Upper lobe of left lung (tissue), 6 donors: ENCODE data around the gene BPTF. TPM values are rescaled to one million over a fixed set of nuclear protein-coding genes. Genes with fewer than 3 reads are reported as not detected.

Experiments
- ATAC-seq, 2 donors: fragments of 200-7000 bp; cut with Tn5 transposase; one replicate each; pipeline ENCODE4 v1.9.1; 2022; ENCODE audit warnings: mild to moderate bottlenecking in 2 of 2, moderate library complexity in 2 of 2; ENCODE audit not compliant: low FRiP score in 2 of 2
- DNase-seq, 2 donors: peaks; one replicate each; pipeline ENCODE4 v3.0.0-alpha.2; 2019 to 2020
- H3K27ac ChIP-seq, 4 donors: fragments of 200-600 bp; sonication (generic); one replicate each; pipeline ENCODE4 v1.5.1; 2016 to 2019
- H3K27me3 ChIP-seq, 4 donors: fragments of 200-600 bp; sonication (generic); one replicate each; pipeline ENCODE4 v1.5.1; 2017 to 2019
- H3K36me3 ChIP-seq, 4 donors: fragments of 200-600 bp; sonication (generic); one replicate each; pipeline ENCODE4 v1.5.1; 2016 to 2019
- H3K4me1 ChIP-seq, 4 donors: fragments of 200-600 bp; sonication (generic); one replicate each; pipeline ENCODE4 v1.5.1; 2018 to 2019
- H3K4me3 ChIP-seq, 4 donors: fragments of 200-600 bp; sonication (generic); one replicate each; pipeline ENCODE4 v1.5.1; 2017 to 2019; ENCODE audit warnings: mild to moderate bottlenecking in 2 of 4, moderate library complexity in 1 of 4
- H3K9me3 ChIP-seq, 4 donors: fragments of 200-600 bp; sonication (generic); one replicate each; pipeline ENCODE4 v1.5.1; 2018 to 2019
- CTCF ChIP-seq, 6 experiments: fragments of 450-650 bp in 4 of 6; fragments of 200-600 bp in 2 of 6; sonication (generic) in 2 of 6; IDR thresholded peaks; one replicate each; pipeline ENCODE4 v1.5.1; 2016 to 2019; ENCODE audit warnings: antibody characterized with exemption in 6 of 6
- EP300 ChIP-seq, 4 donors: sonication (generic); formaldehyde crosslinking; IDR thresholded peaks; one replicate each; pipeline ENCODE4 v1.5.1; 2017; ENCODE audit warnings: antibody characterized with exemption in 4 of 4, control low read depth in 2 of 4
- POLR2A ChIP-seq, 4 donors: fragments of 450-650 bp; IDR thresholded peaks; one replicate each; pipeline ENCODE4 v1.5.1; 2016 to 2017; ENCODE audit warnings: antibody characterized with exemption in 4 of 4, mild to moderate bottlenecking in 2 of 4
- POLR2AphosphoS5 ChIP-seq, 2 donors: sonication (generic); formaldehyde crosslinking; IDR thresholded peaks; one replicate each; pipeline ENCODE4 v1.5.1; 2017; ENCODE audit warnings: antibody characterized with exemption in 2 of 2
- WGBS, 2 donors: methylation state at CpG; one replicate each; pipeline ENCODE4 v1.1.5; 2017 to 2018; 5-methylcytosine and 5-hydroxymethylcytosine counted together
- total RNA-seq, 6 donors: library from RNA; depleted of rRNA in 4 of 6; stranded (reverse); fragments of >200 nt in 4 of 6; gene quantifications; one replicate each; pipeline versions ENCODE4 v1.1.0 to v1.2.1, GENCODE V29; 2016 to 2021
- donor health status: DM: no; HTN: no; CAD: no; lungs with moderate emphysema.
- donor health status: DM: no; HTN: yes; CAD: no; lungs with severe emphysema.

The BPTF gene
- total RNA-seq, 6 donors from 2014 or later, result 67.3 to 163 (median 79.7) TPM

GRCh38 chr17:67982034-67982640 lies 156.8 kb downstream of the BPTF start:
- Histone ChIP-seq H3K4me1 (no peaks in the 10 kb centered on the region), H3K36me3 (peaks cover 0 to 30% (median 5%) of the 10 kb centered on the region in 4 donors), H3K27me3 (no peaks in the 10 kb centered on the region), H3K27ac (no peak overlapping the region), H3K9me3 (no peaks in the 10 kb centered on the region), H3K4me3 (no peak overlapping the region)
- ATAC-seq, result no peak
- TF ChIP-seq POLR2A (IDR thresholded peaks at IDR 0.05) (no peak), EP300 (IDR thresholded peaks at IDR 0.05) (no peak), CTCF (IDR thresholded peaks at IDR 0.05) (no peak), POLR2AphosphoS5 (IDR thresholded peaks at IDR 0.05) (no peak)
- 80 to 83% methylated on average over 9 of the region's 9 CpGs for WGBS, 2 donors
- DNase-seq, result no peak

- Histone ChIP-seq H3K9me3 (no peaks in the 10 kb centered on the region), H3K4me1 (no peaks in the 10 kb centered on the region), H3K27ac (no peak overlapping the region), H3K36me3 (peaks cover 0 to 28% (median 5%) of the 10 kb centered on the region in 4 donors), H3K4me3 (no peak overlapping the region), H3K27me3 (no peaks in the 10 kb centered on the region)
- ATAC-seq (no peak), DNase-seq (no peak)
- 85 to 86% methylated on average over 8 of the region's 8 CpGs for WGBS, 2 donors
- TF ChIP-seq CTCF (IDR thresholded peaks at IDR 0.05) (no peak), EP300 (IDR thresholded peaks at IDR 0.05) (no peak), POLR2AphosphoS5 (IDR thresholded peaks at IDR 0.05) (no peak), POLR2A (IDR thresholded peaks at IDR 0.05) (no peak)
Observed at GRCh38 chr17:67982686-67983382, 157.5 kb downstream of the BPTF start.

- WGBS, 2 donors, result 68 to 73% methylated on average over 3 of the region's 3 CpGs
- ATAC-seq (no peak), DNase-seq (no peak)
- Histone ChIP-seq H3K4me1 (no peaks in the 10 kb centered on the region), H3K27ac (no peak overlapping the region), H3K4me3 (no peak overlapping the region), H3K27me3 (no peaks in the 10 kb centered on the region), H3K9me3 (no peaks in the 10 kb centered on the region), H3K36me3 (peaks cover 0 to 28% (median 5%) of the 10 kb centered on the region in 4 donors)
- no peak for TF ChIP-seq POLR2A (IDR thresholded peaks at IDR 0.05)
- no peak for TF ChIP-seq POLR2AphosphoS5 (IDR thresholded peaks at IDR 0.05)
Observed at GRCh38 chr17:67983383-67983688, 158.0 kb downstream of the BPTF start.

GRCh38 chr17:67990909-67991308 lies 165.6 kb downstream of the BPTF start:
- Histone ChIP-seq H3K27me3 (no peaks in the 10 kb centered on the region), H3K4me1 (peaks cover 9 to 22% (median 13%) of the 10 kb centered on the region in 4 donors), H3K27ac (no peak overlapping the region), H3K9me3 (no peaks in the 10 kb centered on the region), H3K4me3 (no peak overlapping the region), H3K36me3 (no peaks in the 10 kb centered on the region)
- ATAC-seq (no peak), DNase-seq (no peak)
- no peak for TF ChIP-seq POLR2A (IDR thresholded peaks at IDR 0.05)
- TF ChIP-seq CTCF (IDR thresholded peaks at IDR 0.05), result no peak
- TF ChIP-seq EP300 (IDR thresholded peaks at IDR 0.05), result no peak
- no peak for TF ChIP-seq POLR2AphosphoS5 (IDR thresholded peaks at IDR 0.05)
- WGBS, 2 donors, result 89 to 95% methylated on average over 4 of the region's 4 CpGs

- TF ChIP-seq POLR2AphosphoS5 (IDR thresholded peaks at IDR 0.05), result peak in 1 of 2 donors; percentile 11
- no peak for TF ChIP-seq POLR2A (IDR thresholded peaks at IDR 0.05)
- DNase-seq (no peak), ATAC-seq (no peak)
- Histone ChIP-seq H3K4me3 (peak overlapping the region; percentile 51 to 84 (median 70)), H3K9me3 (no peaks in the 10 kb centered on the region), H3K4me1 (peaks cover 15 to 31% (median 18%) of the 10 kb centered on the region in 4 donors), H3K27ac (peak overlapping the region; percentile 90 to 92 (median 90)), H3K27me3 (no peaks in the 10 kb centered on the region), H3K36me3 (no peaks in the 10 kb centered on the region)
- WGBS, 2 donors, result 6 to 11% methylated on average over 15 to 18 of the region's 18 CpGs
Observed at GRCh38 chr17:67992548-67993152, 167.3 kb downstream of the BPTF start.
